ENCODE measurements around the gene RBFOX2.

DNA sequence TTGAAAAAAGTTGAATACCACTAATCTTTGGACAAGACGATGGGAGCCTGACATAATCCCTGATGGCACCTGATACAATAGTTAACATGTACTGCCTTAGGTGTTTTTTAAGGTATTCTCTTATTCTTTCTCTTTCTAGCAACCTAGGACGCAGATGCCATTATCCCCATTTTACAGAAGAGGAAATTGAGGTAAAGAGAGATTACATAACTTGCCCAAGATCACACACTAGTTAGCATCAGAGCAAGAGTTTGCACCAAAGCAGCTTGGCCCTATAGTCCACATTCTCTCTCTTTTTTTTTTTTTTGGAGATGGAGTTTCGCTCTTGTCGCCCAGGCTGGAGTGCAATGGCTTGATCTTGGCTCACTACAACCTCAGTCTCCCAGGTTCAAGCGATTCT lies 35.7 kb upstream of the RBFOX2 start:
- TF ChIP-seq, protein P1, sequence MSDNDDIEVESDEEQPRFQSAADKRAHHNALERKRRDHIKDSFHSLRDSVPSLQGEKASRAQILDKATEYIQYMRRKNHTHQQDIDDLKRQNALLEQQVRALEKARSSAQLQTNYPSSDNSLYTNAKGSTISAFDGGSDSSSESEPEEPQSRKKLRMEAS (IDR thresholded peaks at IDR 0.05; ENCODE audit: insufficient read depth, insufficient read length) = no peak
- no peak for TF ChIP-seq CTCF (IDR thresholded peaks at IDR 0.05; ENCODE audit: extremely low read depth in 1 of 2, insufficient read depth in 1 of 2, low read depth in 1 of 2, low read length in 2 of 2)
- TF ChIP-seq EZH2 (IDR thresholded peaks at IDR 0.05; ENCODE audit: borderline replicate concordance, low read depth, low read length, severe bottlenecking) = no peak
- no peak for TF ChIP-seq POLR2AphosphoS5 (IDR thresholded peaks at IDR 0.05; ENCODE audit: insufficient read depth, low read depth, low read length)
- TF ChIP-seq POLR2A (IDR thresholded peaks at IDR 0.05; ENCODE audit: low read depth, low read length) = no peak
- TF ChIP-seq FOS (IDR thresholded peaks at IDR 0.05; ENCODE audit: borderline replicate concordance, insufficient read depth, low read length) = no peak
